ENCODE measurements around the gene FBXL20.
A peak's percentile ranks its signal among the peaks of the same experiment; 100 is the strongest.

FBXL20 gene

GRCh38 chr17:39209317-39210092 lies 191.9 kb downstream of the FBXL20 start:
- Histone ChIP-seq H3K9me3 (ENCODE audit: control insufficient read depth, insufficient read depth, low read length) (no peaks in the 10 kb centered on the region), H3K9ac (ENCODE audit: low read depth, low read length) (peak overlapping the region; percentile 37), H3K36me3 (ENCODE audit: insufficient read depth, low read length) (no peaks in the 10 kb centered on the region), H3K4me1 (ENCODE audit: insufficient read depth, low read length) (peaks cover 23% of the 10 kb centered on the region)

GRCh38 chr17:39208893-39209292 lies 192.5 kb downstream of the FBXL20 start:
- H3K9ac ChIP-seq (ENCODE audit: low read depth, low read length): no peak overlapping the region
- peaks cover 21% of the 10 kb centered on the region for H3K4me1 ChIP-seq (ENCODE audit: insufficient read depth, low read length)
- peaks cover 3% of the 10 kb centered on the region; the same call in 1 of the 2 replicates for H3K36me3 ChIP-seq (ENCODE audit: insufficient read depth, low read length)
- H3K9me3 ChIP-seq (ENCODE audit: control insufficient read depth, insufficient read depth, low read length): no peaks in the 10 kb centered on the region

- H3K4me1 ChIP-seq (ENCODE audit: insufficient read depth, low read length): peaks cover 21% of the 10 kb centered on the region
- peaks cover 5% of the 10 kb centered on the region for H3K36me3 ChIP-seq (ENCODE audit: insufficient read depth, low read length)
- H3K9ac ChIP-seq (ENCODE audit: low read depth, low read length): no peak overlapping the region
- H3K9me3 ChIP-seq (ENCODE audit: control insufficient read depth, insufficient read depth, low read length): no peaks in the 10 kb centered on the region
Observed at GRCh38 chr17:39208136-39208535, 193.3 kb downstream of the FBXL20 start.

GRCh38 chr17:39205112-39205526 lies 196.3 kb downstream of the FBXL20 start:
- Histone ChIP-seq H3K36me3 (ENCODE audit: insufficient read depth, low read length) (peaks cover 24% of the 10 kb centered on the region), H3K4me1 (ENCODE audit: insufficient read depth, low read length) (peaks cover 14% of the 10 kb centered on the region), H3K9me3 (ENCODE audit: control insufficient read depth, insufficient read depth, low read length) (no peaks in the 10 kb centered on the region), H3K9ac (ENCODE audit: low read depth, low read length) (no peak overlapping the region)

GRCh38 chr17:39204245-39204644 lies 197.2 kb downstream of the FBXL20 start:
- no peak overlapping the region for H3K9ac ChIP-seq (ENCODE audit: low read depth, low read length)
- H3K36me3 ChIP-seq (ENCODE audit: insufficient read depth, low read length): peaks cover 24% of the 10 kb centered on the region
- H3K9me3 ChIP-seq (ENCODE audit: control insufficient read depth, insufficient read depth, low read length): no peaks in the 10 kb centered on the region
- peaks cover 12% of the 10 kb centered on the region for H3K4me1 ChIP-seq (ENCODE audit: insufficient read depth, low read length)
